ENCODE data around the gene RERG.
"Not testable (repeated sequence)": the region's sequence is repeated elsewhere in the genome, so short reads cannot be mapped to it uniquely, and the experiment has no call there.

Gene RERG

DNA sequence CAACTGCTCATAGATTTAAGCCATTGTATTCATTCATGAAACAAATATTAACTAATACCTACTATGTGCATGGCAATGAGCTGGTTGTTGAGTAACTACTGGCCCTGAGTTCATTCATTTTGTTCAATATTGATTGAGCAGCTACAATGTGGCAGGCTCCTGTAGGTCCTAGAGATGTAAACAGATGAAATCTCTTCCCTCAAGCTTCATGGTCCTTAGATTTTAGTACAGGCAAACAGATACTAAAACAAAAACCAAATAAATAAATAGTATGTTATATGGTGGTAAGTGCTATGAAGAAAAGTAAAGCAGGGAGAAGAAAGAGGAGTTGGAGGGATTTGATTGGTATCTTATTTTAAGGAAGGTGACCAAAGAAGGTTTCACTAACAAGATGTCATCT, 77.8 kb downstream of the RERG start:
- DNase-seq, result no peak

DNA sequence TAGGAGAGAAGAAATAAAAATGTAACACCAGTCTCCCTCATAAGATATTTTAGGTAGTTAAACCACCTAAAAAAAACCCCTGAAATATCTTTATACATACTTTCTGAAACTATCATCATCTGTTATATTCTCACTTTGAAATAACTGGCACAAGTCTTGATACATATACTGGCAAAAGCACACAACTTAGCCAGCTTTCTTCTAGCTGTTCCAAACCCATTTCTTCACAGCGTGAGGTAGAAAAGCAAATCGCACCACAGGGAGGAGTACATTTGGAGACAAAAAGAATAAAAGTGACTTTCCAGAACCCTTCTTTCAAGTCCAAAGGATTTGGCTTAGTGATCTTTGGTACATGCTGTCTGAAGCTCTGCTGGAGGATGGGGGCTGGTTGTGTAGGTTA, 78.5 kb downstream of the RERG start:
- DNase-seq, result no peak

DNA sequence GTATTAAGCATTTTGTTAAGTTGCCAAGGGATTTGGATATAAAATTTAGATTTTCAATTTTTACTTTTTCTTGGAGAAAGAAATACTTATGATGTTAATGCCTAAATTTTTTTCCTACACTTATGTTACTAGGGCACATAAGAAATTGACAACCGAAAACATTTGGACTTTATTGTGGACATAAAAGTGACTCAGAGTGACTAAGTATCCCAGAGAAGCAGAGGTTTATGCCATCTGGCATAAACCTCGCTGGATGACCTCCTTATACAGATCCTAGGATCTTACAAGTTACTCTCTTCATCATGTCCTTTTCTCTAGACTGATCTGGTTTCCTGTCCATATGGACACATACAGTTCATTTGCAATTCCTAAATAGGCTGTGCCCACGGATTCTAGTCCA, 89.8 kb downstream of the RERG start:
- peak; percentile 77 for DNase-seq

DNA sequence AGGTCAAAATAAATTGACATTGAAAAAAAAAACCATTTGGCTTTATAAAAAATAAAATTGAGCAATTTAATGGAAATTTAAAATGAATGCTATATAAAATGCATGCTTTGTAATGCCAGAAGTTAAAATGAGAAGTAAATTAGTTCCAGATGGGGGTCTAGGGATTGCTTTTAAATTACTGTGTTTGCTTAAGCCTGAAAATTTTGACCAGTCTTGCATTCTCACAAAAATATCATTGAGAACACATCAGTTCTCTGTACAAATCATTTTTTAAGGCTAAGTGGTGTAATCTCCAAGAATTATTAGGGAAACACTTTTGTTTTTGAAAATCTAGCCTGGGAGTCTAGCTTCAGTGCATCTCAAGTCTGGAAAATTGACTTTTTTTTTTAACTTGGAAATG, 90.7 kb downstream of the RERG start:
- peak; percentile 30 for DNase-seq

DNA sequence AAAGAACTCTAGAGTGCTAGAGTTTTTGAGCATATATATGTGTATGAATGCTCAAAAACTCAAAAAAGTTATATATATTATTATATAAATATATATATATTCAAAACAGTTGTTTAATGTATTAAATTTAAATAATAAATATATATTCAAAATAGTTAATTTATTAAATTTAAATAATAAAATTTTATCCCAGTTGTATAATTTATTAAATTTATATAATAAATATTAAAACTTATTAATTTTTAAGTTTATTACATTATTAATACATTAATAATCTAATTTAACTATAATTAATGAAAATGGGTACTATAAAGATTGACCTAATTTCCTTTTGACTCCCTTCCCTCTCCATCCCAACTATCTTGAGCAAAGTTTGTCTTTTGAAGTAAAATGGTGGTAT, 97.8 kb downstream of the RERG start:
- no peak for DNase-seq

DNA sequence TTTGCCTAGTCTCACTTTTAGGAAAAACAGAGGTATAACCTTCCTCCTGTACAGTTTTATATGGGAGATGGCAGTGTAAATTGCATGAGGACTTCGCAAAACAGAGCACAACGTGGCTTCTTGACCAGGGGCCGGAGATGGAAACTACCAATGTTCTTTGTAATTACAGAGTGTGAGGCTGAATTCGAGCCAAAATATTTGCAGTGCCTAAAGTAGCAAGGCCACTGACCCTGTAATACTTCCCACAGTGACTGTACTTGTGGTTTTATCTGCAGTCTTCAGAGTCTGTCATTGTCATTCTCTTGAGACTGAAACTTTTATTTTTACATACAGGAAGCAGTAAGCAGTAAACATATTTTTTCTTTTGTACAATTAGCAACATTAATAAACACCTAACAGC, 98.9 kb downstream of the RERG start:
- DNase-seq, result peak; percentile 22

DNA sequence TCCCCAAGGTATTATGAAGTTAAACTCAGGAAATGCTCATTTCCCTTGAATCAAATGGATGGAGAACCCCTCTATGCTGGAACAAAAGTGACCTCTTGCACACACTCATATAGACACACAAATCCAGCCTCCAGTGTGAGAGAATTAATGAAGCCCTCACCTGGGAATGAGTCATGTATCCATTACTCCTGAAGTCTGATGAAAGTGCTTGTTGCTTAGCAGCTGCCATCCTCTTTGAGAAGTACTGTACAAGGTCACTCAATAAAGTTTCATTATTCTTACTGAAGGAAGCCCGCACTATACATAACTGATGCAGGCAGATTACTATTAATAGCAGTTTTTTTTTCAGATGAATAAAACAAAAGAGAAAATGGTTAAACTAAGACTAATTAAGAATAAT, 102.3 kb downstream of the RERG start:
- DNase-seq, result no peak

DNA sequence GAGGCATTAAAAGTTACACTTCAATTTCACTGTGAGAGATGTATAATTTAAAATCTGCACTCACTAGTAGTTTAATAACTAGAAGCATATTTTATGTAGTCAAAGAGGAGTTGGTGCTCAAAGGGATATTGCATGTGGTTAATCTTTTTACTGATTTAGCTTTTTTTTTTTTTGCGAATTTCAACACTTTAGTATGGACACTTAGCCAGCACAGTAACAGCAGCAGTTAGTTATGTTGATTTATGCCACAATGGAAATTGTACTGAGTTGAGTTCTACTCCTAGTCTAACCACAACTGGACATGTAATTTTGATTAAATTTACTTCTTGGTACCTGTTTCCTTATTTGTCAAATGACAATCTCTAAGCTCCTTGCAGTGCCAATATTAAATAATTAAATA, 104.2 kb downstream of the RERG start:
- DNase-seq, result no peak

DNA sequence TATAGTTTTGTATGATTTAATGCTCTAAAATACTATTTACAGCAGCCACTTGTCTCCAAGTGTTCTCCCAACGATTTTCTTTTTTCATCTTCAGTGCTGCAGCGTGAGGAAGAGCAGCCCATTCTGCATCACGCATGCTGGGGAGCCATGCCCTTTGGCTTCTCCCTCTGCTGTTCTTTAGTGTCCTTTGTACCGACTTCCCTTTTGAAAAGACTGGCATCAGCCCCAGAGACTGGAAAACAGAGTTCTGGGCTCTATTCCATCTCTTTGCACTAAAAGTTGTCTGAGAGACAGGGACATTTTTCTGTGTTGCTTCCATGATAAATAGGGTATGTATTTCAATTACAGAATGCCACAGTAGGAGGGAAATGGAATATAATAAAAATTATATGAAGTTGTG, 105.1 kb downstream of the RERG start:
- no peak for DNase-seq

DNA sequence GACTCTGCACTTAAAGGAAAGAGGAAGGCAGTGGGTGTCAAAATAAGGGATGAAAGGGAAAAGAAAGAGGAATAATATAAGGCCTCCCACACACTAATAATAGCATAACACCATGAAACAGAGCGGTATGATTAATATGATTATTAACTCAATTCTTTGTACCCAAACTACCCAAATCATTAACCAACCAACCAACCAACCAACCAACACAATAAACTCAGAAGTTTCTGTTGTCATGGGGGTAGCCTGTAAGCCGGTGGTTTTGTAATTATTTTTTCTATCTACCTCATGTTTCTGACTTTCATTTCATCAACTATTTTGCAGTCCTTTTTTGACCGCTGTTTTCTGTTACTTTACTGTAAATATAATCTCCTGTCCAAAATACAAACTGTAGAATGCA, 105.8 kb downstream of the RERG start:
- DNase-seq, result no peak

DNA sequence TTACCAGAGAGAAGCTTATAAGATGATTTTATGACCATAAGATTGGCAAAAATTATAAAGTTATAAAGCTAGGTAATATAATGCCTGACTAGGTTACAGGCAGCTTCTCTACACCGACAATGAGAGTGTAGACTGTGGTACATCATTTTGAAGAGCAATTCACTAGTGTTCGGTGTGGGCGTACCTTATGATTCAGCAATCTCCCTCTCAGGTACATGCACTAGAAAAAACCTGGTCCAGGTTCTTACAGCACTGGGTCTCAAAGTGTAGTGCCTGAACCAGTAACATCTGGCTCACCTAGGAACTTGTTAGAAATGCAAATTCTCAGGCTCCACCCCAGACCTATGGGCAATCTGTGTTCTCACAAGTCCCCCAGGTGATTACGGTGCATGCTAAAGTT, 106.7 kb downstream of the RERG start:
- DNase-seq, result no peak

DNA sequence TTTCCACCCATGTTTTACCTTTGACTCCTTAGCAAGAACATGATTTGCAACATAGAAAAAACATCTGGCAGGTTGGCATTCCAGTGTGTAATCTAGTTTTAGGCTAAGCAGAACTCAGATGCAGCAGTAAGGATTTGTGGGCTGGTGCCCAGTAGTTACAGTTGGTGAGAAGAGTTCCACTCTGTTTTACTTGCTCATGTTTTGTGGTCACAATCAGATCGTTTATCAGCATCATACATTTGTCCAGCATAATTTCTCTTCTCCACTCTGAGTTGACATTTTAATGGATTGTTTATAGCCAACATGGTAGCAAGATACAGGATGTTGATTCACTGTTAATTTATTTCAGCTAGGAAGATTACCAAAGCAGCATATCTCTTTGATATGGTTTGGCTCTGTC, 128.4 kb downstream of the RERG start:
- DNase-seq, result no peak

DNA sequence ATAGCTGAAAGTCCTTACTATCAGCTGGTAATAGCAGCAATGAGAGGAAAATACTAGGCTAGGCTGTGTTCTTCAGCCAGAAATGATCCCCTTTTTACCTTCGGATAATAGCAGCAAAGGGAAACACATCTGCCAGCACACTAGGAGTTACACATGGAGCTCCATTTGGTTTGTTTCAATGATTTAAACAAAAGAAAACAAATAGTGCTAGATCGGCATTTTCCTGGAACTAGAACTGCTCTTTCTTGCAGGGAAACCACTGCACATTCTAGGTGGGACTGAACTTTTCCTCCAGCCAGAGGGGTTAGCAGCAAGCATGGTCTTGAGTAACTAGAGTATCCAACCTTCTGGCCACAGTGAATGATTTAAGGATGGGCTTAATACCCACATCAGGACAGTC, 130.8 kb downstream of the RERG start:
- no peak for DNase-seq

DNA sequence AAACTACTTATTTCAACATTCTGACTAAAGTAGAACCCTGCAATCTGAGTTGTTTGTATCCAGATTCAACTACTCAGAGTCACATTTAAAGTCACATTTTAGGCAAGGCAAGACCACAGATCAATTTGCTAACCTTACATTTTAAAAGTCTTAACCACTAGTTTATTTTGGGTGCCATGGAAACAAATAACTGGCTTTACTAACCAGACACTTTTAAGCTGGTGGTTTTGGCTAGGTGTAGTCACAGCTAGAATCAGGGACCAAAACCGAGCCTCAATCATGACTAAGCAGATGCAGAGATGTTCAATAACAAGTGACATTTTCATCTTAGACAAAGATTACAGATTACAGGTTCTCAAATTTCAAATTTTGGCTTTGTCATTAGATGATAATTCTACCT, 133.1 kb downstream of the RERG start:
- DNase-seq, result no peak

DNA sequence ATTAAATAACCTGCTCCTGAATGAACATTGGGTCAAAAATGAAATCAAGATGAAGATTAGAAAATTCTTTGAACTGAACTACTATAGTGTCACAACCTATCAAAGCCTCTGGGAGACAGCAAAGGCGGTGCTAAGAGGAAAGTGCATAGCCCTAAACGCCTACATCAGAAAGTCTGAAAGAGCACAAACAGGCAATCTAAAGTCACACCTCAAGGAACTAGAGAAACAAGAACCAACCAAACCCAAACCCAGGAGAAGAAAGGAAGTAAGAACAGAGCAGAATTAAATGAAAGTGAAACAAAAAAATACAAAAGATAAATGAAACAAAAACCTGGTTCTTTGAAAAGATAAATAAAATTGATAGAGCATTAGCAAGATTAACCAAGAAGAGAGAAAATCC, 143.5 kb downstream of the RERG start:
- DNase-seq, result not testable (repeated sequence)

DNA sequence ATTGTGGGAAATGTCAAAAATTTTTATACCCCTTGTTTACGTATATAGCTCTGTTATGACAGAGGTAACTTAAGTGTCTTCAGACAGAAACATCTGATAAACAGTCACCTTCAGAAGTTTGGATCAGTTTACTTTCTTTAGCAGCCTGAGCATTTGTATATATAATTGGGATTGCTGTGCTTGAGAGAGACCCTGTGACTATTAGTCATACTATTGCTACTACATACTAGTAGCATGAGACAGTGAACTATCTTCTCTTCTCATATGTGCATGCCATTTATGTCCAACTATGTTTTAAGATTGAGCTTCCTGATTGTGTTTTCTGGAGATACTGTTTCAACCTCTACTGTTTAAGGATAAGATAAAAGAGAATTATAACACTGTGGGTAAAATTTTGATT, 146.9 kb downstream of the RERG start:
- peak; percentile 3 for DNase-seq

DNA sequence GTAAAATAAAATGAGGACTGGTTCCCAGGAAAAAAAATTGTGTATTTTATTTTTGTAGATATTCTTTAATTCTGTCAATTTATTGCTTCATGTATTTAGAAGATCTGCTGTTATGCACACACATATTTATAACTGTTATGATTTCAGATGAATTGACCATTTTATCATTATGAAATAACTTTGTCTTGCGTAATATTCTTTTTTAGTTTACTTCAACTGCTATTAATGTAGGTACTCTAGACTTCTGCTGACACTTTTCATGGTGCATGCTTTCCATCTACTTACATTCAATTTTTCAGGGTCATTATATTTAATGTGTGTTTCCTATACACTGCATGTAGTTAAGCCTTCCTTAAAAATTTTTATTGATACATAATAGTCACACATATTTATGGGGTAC, 162.1 kb downstream of the RERG start:
- DNase-seq, result no peak

Data from fibroblast of skin of back (primary cell).